Germinal center (tissue), 1 donor: ENCODE data around the gene GP9.

Source experiments
- DNase-seq: peaks from one replicate; pipeline ENCODE4 v3.0.0; 2012; ENCODE audit warnings: mixed read lengths, low spot score

GP9 gene

GRCh38 chr3:129060276-129061022 is at the start of gene GP9:
TSS of gene GP9 (plus strand) at chr3:129060779. CDS start at chr3:129061740, 961 bp downstream.
- DNase-seq: no peak

DNA sequence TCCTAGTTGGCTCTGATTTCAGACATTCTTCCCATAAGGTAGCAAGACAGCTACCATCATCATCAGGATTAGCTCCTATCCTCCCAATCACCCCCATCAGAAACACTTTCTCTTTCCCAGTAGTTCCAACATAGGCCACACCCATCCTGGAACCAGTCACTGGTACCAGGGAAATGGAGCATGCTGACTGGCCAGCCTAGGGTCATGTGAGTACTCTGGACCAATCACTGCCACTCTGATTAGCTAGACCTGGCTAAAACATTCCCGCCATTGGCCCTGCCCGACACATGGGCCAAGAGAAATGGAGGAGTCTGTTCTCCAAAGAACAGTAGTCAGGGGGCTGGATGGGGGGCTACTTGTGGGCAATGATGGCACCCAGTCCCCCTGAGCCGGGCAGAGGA is 47.1 kb upstream of the GP9 start:
- no peak for DNase-seq

DNA sequence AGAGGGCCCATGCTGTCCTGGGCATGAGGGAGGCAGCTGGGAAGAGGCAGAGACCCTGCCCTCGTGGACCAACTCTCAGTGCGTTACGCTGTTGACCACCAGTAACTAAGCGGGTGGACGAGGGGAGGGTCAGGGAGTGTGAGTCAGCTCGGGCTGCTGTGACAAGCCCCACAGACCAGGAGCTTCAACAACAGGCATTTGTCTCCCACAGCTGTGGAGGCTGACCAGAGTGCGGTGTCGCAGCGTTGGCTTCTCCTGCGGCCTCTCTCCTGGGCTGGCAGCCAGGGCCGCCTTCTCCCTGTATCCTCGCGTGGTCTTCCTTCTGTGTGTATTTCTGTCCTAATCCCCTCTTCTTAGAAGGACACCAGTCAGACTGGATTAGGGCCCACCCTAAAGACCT is 46.4 kb upstream of the GP9 start:
- no peak for DNase-seq

GRCh38 chr3:129014793-129015345 is 45.7 kb upstream of the GP9 start:
- no peak for DNase-seq

DNA sequence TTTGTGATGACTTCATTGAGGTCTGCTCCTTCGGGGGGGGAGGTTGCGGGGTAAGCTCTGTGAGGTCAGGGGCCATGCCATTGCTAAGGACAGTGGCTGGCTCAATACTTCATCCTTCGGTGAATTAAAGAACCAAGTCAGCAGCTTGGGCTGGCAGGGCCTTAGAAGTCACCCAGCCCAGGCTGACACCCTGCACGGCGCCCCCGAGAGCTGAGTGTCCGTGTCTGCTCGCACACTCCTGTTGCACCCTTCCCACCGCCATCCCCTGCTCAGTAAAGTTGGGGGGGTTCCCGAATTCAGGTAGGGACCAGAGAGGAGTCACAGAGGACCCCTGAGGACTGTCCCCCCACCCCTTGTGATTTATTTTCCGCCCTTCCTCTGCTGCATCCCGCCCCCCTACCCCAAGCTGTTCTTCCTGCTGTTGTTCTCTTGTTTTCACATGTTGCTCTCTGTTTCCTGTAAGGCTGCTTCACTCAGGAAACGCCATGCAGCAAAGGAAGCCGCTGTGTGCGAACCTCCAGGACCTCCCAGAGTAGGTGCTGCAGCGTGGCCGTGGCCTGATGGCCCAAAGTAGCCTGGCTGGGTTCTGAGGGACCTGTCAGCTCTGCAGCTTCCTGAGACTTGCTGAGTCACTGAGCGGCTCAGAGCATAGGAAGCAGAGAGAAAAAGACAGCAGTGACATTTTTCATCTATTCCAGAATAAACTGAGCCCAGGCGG is 45.0 kb upstream of the GP9 start:
- DNase-seq: no peak

DNA sequence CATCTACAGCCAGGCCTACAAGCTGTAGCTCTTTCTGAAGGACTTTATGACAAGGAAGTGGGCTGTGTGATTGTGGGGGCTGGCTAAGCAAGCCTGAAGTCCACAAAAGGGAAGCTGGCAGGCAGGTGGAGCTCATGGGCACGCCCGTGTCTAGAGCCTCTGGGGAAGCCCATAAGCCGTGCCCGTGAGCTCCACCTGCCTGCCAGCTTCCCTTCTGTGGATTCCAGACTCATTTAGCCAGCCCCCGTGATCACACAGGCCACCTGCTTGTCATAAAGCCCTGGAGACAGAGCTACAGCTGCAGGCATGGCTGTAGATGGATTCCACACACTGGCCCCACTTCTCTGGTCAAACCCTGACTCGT is 44.2 kb upstream of the GP9 start:
- peak; percentile 85 for DNase-seq

- peak; percentile 53 for DNase-seq
These were observed 43.7 kb upstream of the GP9 start for GRCh38 chr3:129016720-129017483.

- no peak for DNase-seq
These were observed 43.1 kb upstream of the GP9 start for GRCh38 chr3:129017484-129017899.

DNA sequence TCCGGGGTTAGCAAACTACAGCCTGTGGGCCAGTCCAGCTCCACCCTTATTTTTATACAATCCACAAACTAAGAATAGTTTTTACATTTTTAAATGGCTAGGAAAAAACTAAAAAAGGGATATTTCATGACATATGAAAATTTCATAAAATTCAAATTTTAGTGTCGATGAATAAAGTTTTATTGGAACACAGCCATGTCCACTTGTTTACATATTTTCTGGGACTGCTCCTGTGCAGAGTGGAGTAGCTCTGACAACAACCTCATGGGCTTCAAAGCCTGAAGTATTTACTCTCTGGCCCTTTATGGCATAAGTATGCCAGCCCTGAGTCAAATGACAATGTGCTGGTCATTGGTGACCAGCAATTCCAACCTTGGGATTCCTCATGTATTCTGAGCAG is 42.3 kb upstream of the GP9 start:
- DNase-seq: no peak

- DNase-seq: no peak
These were observed 41.8 kb upstream of the GP9 start for GRCh38 chr3:129018751-129019150.

GRCh38 chr3:129019266-129019665 is 41.3 kb upstream of the GP9 start:
- DNase-seq: no peak

GRCh38 chr3:129020691-129021090 is 39.9 kb upstream of the GP9 start:
- DNase-seq: no peak

- DNase-seq: no peak
These were observed 39.4 kb upstream of the GP9 start for GRCh38 chr3:129021140-129021551.

- DNase-seq: no peak
These were observed 38.2 kb upstream of the GP9 start for GRCh38 chr3:129022114-129023007.

GRCh38 chr3:129023008-129023358 is 37.6 kb upstream of the GP9 start:
- no peak for DNase-seq

DNA sequence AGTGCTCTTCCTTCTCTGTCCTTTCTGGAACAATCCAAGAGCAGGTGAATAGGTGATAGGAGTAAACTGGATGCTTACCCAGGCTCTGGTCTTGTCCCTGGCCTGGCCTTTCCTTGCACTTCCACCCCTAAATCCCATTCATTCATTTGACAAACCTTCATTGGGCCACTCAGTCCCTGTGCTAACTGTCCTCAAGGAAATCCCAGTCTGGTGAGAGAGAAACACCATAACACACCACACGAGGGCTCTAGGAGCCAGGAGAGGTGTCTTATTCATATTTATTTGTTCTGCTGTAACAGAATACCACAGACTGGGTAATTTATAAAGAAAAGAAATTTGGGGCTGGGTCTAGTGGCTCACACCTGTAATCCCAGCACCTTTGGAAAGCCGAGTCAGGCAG is 36.7 kb upstream of the GP9 start:
- no peak for DNase-seq

GRCh38 chr3:129025108-129025507 is 35.5 kb upstream of the GP9 start:
- no peak for DNase-seq

DNA sequence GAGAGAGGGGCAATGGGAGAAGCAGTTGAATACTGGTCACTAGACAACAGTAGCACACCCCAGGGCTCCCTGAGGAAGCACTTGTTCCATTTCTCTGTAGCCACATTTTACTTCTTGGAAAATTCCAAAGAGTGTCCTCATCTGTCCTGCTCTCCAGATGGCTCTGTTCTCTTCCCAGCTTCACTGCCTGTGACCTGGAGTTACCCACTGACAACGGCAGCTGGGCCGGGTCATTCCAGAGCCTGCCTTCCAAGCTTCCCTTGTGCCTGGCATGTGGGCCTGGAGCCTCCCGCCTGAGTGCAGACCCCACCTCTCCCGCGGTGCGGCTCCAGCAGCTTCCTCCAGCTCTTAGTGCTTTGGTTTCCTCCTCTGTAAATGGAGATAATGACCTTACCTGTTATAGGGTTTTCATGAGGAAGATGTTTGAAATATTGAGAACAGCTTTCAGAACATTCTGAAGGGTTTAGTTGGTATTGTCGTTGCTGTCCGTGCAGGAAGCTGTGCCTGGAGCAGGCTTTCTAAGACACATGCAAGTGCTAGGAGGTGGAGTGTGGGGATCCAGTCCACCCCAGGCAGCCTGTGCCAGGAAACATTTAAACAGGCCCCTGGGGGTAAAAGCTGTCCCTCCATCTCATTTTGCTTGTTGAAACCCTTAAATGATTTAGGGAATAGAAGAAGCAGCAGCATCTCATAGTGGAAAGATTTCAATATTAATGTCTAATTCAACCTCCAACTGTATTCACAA is 34.7 kb upstream of the GP9 start:
- no peak for DNase-seq

DNA sequence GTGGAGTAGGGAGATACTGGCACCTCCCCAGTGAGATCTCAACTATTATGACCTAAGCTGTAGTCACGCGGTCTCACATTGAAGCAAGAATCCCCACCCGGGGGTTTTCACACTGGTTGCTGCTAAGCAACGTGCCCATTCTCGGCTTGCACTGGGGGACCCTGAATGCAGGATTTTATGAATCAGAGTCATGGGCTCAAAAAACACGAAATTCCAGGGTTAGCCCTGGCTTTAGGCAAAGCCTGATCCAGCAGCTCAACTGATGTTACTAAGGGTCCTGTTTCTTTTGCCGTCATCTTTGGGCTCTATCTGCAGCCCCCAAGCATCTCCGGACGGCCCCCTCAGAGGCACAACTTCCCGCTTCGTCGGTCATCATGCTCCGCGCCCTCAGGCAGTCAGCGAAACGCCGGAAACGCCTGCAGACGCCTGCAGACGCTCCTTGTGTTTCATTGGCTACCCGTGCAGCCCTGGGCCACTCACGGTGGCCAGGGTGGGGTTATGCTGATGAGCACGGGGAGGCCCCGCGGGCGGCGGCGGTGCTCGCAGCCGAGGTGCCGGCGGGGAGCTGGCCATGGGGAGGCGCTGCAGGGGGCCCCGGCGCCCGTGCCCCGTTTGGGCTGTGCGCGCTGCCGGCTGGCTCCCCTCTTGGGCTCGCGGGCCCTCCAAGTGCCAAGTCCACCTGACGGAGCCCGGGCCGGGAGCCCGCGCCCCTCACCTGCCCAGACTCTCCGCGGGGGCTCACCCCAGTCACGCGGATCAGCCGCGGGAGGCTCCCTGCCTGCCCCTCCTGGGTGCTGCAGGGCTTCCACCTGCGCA is 33.6 kb upstream of the GP9 start:
- peak; percentile 98 for DNase-seq

DNA sequence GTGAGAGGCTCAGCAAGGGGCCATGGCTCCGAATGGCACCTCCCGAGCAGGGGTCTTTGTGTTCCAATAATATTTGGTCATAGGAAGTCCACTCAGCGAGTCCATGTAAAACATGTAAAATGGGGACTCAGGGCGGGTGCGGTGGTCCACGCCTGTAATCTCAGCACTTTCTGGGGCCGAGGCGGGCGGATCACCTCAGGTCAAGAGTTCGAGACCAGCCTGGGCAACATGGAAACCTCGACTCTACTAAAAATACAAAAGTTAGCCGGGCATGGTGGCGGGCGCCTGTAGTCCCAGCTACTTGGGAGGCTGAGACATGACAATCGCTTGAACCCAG is 33.1 kb upstream of the GP9 start:
- no peak for DNase-seq
